ENCODE data around the gene IFNK. TPM values are rescaled to one million over a fixed set of nuclear protein-coding genes. Genes with fewer than 3 reads are reported as not detected.

The IFNK gene
- total RNA-seq, 1 experiment from 2014 or later = not detected

DNA sequence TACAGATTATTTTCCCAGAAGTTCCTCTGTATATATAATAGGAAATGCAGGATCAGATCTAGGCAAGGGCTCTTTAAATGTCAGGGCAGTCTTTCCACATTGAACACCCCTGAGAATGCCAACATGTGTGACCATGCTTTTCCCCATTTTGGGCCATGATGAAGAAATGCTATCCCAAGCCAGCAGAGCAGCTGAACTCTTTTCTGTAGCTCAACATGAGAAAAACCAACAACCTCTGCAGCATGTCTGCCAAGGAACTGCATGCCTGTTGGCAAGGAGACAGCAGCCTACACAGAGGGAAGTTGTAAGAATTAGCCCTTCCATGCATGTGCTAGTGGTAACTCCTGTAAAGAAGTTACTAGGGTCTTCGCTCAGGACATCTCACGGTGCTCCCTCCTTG is 9.5 kb upstream of the IFNK start:
- Histone ChIP-seq H4K20me1 (ENCODE audit: low read length) (no peaks in the 10 kb centered on the region), H2AFZ (ENCODE audit: low read length) (no peak overlapping the region), H3K27ac (ENCODE audit: low read length) (no peak overlapping the region), H3K9me3 (ENCODE audit: low read length) (no peaks in the 10 kb centered on the region), H3K4me1 (ENCODE audit: insufficient read depth, low read length) (peaks cover 10% of the 10 kb centered on the region), H3K9ac (ENCODE audit: low read length) (no peak overlapping the region), H3F3A (ENCODE audit: low read length, unreplicated experiment) (no peaks in the 10 kb centered on the region), H3K36me3 (ENCODE audit: low read depth, low read length) (no peaks in the 10 kb centered on the region), H3K4me2 (ENCODE audit: low read length) (no peak overlapping the region), H3K27me3 (ENCODE audit: low read length) (no peaks in the 10 kb centered on the region), H3K4me3 (ENCODE audit: low read length) (no peak overlapping the region), H3K79me2 (ENCODE audit: low read length) (peaks cover 5% of the 10 kb centered on the region; the same call in 1 of the 2 replicates), H3K9me2 (replicated peaks; ENCODE audit: low read length) (no peaks in the 10 kb centered on the region)
- CTCF ChIA-PET = no interaction called here
- no TSS peak for BruUV-seq (replicated peaks)
- ATAC-seq (no peak), DNase-seq (no peak)
- POLR2A ChIA-PET (ENCODE audit: unreplicated experiment) = no interaction called here
- TF ChIP-seq, protein P1, sequence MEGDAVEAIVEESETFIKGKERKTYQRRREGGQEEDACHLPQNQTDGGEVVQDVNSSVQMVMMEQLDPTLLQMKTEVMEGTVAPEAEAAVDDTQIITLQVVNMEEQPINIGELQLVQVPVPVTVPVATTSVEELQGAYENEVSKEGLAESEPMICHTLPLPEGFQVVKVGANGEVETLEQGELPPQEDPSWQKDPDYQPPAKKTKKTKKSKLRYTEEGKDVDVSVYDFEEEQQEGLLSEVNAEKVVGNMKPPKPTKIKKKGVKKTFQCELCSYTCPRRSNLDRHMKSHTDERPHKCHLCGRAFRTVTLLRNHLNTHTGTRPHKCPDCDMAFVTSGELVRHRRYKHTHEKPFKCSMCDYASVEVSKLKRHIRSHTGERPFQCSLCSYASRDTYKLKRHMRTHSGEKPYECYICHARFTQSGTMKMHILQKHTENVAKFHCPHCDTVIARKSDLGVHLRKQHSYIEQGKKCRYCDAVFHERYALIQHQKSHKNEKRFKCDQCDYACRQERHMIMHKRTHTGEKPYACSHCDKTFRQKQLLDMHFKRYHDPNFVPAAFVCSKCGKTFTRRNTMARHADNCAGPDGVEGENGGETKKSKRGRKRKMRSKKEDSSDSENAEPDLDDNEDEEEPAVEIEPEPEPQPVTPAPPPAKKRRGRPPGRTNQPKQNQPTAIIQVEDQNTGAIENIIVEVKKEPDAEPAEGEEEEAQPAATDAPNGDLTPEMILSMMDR (conservative IDR thresholded peaks at IDR 0.05; ENCODE audit: low read depth, low read length) = no peak
- TF ChIP-seq EZH2phosphoT487 (IDR thresholded peaks at IDR 0.05; ENCODE audit: borderline replicate concordance, low read length) (no peak), EZH2 (IDR thresholded peaks at IDR 0.05; ENCODE audit: low read length, unreplicated experiment) (no peak)
- intact Hi-C loops (cut with micrococcal nuclease) = no loop called here

DNA sequence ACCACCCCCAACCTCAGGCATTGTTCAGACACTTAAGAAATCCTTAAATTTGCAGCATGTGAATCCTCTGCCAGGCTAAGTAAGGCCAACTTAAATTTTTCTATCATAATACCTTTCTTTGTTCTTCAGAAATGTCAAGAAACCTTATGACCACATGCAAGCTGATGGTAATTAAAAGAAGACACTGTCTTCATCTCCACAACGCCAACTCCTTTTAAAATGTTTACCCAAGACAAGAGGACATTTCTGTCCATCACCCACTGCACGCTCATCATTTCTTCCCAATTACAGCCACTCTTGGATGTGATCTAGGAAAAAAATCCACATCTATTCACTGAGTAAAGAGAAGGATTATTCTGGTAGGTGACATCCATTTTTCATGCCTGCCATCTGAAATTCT is 6.1 kb upstream of the IFNK start:
- no peak overlapping the region for H3K27ac ChIP-seq (ENCODE audit: low read length)
- H4K20me1 ChIP-seq (ENCODE audit: low read length) = no peaks in the 10 kb centered on the region
- H3K9me3 ChIP-seq (ENCODE audit: low read length) = no peaks in the 10 kb centered on the region
- peaks cover 5% of the 10 kb centered on the region; the same call in 1 of the 2 replicates for H3K79me2 ChIP-seq (ENCODE audit: low read length)
- DNase-seq (no peak), ATAC-seq (no peak)
- H3K4me3 ChIP-seq (ENCODE audit: low read length) = no peak overlapping the region
- H3K9me2 ChIP-seq (replicated peaks; ENCODE audit: low read length) = no peaks in the 10 kb centered on the region
- CTCF ChIA-PET = no interaction called here
- no peak overlapping the region for H3K4me2 ChIP-seq (ENCODE audit: low read length)
- H2AFZ ChIP-seq (ENCODE audit: low read length) = no peak overlapping the region
- no peaks in the 10 kb centered on the region for H3K36me3 ChIP-seq (ENCODE audit: low read depth, low read length)
- H3K4me1 ChIP-seq (ENCODE audit: insufficient read depth, low read length) = peaks cover 25% of the 10 kb centered on the region
- no TSS peak for BruUV-seq (replicated peaks)
- H3K9ac ChIP-seq (ENCODE audit: low read length) = no peak overlapping the region
- H3F3A ChIP-seq (ENCODE audit: low read length, unreplicated experiment) = no peaks in the 10 kb centered on the region
- TF ChIP-seq EZH2phosphoT487 (IDR thresholded peaks at IDR 0.05; ENCODE audit: borderline replicate concordance, low read length) = no peak
- TF ChIP-seq, protein P1 (conservative IDR thresholded peaks at IDR 0.05; ENCODE audit: low read depth, low read length) = no peak
- TF ChIP-seq EZH2 (IDR thresholded peaks at IDR 0.05; ENCODE audit: low read length, unreplicated experiment) = no peak
- intact Hi-C loops (cut with micrococcal nuclease) = no loop called here
- H3K27me3 ChIP-seq (ENCODE audit: low read length) = no peaks in the 10 kb centered on the region
- POLR2A ChIA-PET (ENCODE audit: unreplicated experiment) = no interaction called here

DNA sequence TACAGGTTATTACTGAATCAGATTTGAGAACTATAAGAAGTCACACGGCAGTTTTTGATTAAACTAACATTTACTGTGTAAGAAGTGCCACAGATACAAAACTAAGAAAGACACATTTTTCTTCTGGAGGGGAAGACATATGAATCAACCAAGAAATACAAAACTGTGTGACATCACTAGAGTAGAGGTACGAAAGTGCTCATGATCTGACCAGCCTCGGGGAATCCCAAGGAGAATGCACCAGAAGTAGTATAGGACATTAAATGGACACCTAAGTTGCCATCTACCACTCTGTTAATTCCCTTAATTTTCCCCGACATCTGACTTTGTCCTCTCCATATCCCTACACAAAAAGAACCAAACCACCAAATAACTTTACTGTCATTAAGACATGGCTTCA is 5.3 kb upstream of the IFNK start:
- no peak overlapping the region for H2AFZ ChIP-seq (ENCODE audit: low read length)
- H3K9me2 ChIP-seq (replicated peaks; ENCODE audit: low read length) = no peaks in the 10 kb centered on the region
- DNase-seq (no peak), ATAC-seq (no peak)
- no peaks in the 10 kb centered on the region for H3K27me3 ChIP-seq (ENCODE audit: low read length)
- peaks cover 5% of the 10 kb centered on the region; the same call in 1 of the 2 replicates for H3K79me2 ChIP-seq (ENCODE audit: low read length)
- 0 out of 2 replicates have a peak overlapping the region, but pooled peaks have one; percentile 50 for H3K4me2 ChIP-seq (ENCODE audit: low read length)
- no peaks in the 10 kb centered on the region for H4K20me1 ChIP-seq (ENCODE audit: low read length)
- H3K27ac ChIP-seq (ENCODE audit: low read length) = peak overlapping the region; percentile 41
- no peak overlapping the region for H3K4me3 ChIP-seq (ENCODE audit: low read length)
- H3K36me3 ChIP-seq (ENCODE audit: low read depth, low read length) = no peaks in the 10 kb centered on the region
- H3K9ac ChIP-seq (ENCODE audit: low read length) = no peak overlapping the region
- BruUV-seq (replicated peaks) = no TSS peak
- POLR2A ChIA-PET (ENCODE audit: unreplicated experiment) = no interaction called here
- intact Hi-C loops (cut with micrococcal nuclease) = no loop called here
- no peaks in the 10 kb centered on the region for H3K9me3 ChIP-seq (ENCODE audit: low read length)
- CTCF ChIA-PET = no interaction called here
- no peaks in the 10 kb centered on the region for H3F3A ChIP-seq (ENCODE audit: low read length, unreplicated experiment)
- peaks cover 25% of the 10 kb centered on the region for H3K4me1 ChIP-seq (ENCODE audit: insufficient read depth, low read length)
- no peak for TF ChIP-seq EZH2 (IDR thresholded peaks at IDR 0.05; ENCODE audit: low read length, unreplicated experiment)
- TF ChIP-seq EZH2phosphoT487 (IDR thresholded peaks at IDR 0.05; ENCODE audit: borderline replicate concordance, low read length) = no peak
- TF ChIP-seq, protein P1 (conservative IDR thresholded peaks at IDR 0.05; ENCODE audit: low read depth, low read length) = no peak

Data from PC-3 (cell line).